H1 (cell line): ENCODE data around the gene FAM227B. TPM values are rescaled to one million over a fixed set of nuclear protein-coding genes. Genes with fewer than 3 reads are reported as not detected.

Experiments used
- CTCF ChIA-PET: fragments of 300-600 bp; sonication (Branson Sonifier 250); formaldehyde crosslinking; loops from one replicate; lab custom pipeline; 2021; ENCODE audit not compliant: partially characterized antibody; lab: Charles Lee
- POLR2A ChIA-PET: fragments of 300-600 bp; sonication (Branson Sonifier 250); formaldehyde crosslinking; loops from one replicate; lab custom pipeline; 2021; ENCODE audit warnings: inconsistent platforms; ENCODE audit not compliant: partially characterized antibody; lab: Charles Lee
- DNase-seq, 2 experiments: peaks; one replicate each; pipeline versions ENCODE4 v3.0.0 to v3.0.0-alpha.2; 2010 to 2022; ENCODE audit warnings: low spot score in 2 of 2, low read depth in 1 of 2, mixed read lengths in 1 of 2
- FAIRE-seq: peaks from 2 replicates; lab custom pipeline; 2011; peaks lifted over from hg19 to GRCh38; lab: Jason Lieb, UNC
- H2AFZ ChIP-seq: 2 replicates; pipeline ENCODE4 v1.8.1; 2012; ENCODE audit warnings: low read length, inconsistent platforms
- H2AK5ac ChIP-seq: 2 replicates; pipeline ENCODE4 v1.6.1; 2013; ENCODE audit warnings: low read depth, low read length
- H2BK120ac ChIP-seq: replicated peaks from 2 replicates; pipeline ENCODE3; 2013; ENCODE audit warnings: low read depth, low read length, inconsistent platforms
- H2BK12ac ChIP-seq: 2 replicates; pipeline ENCODE4 v1.6.1; 2013; ENCODE audit warnings: low read depth, low read length
- H2BK15ac ChIP-seq: 2 replicates; pipeline ENCODE4 v1.6.1; 2013; ENCODE audit warnings: low read length
- H2BK20ac ChIP-seq: 2 replicates; pipeline ENCODE4 v1.6.1; 2013; ENCODE audit warnings: low read length
- H2BK5ac ChIP-seq: 2 replicates; pipeline ENCODE4 v1.6.1; 2013; ENCODE audit warnings: low read depth, low read length
- H3K14ac ChIP-seq: 2 replicates; pipeline ENCODE4 v1.6.1; 2013; ENCODE audit warnings: inconsistent platforms; ENCODE audit not compliant: insufficient read length
- H3K18ac ChIP-seq: 2 replicates; pipeline ENCODE4 v1.6.1; 2013; ENCODE audit warnings: low read length; ENCODE audit errors: extremely low read depth
- H3K23ac ChIP-seq: 2 replicates; pipeline ENCODE4 v1.6.1; 2013; ENCODE audit warnings: inconsistent platforms; ENCODE audit not compliant: insufficient read length
- H3K23me2 ChIP-seq: 2 replicates; pipeline ENCODE4 v1.6.1; 2013; ENCODE audit warnings: low read depth, low read length
- H3K27ac ChIP-seq: 2 replicates; pipeline ENCODE4 v1.6.1; 2011; ENCODE audit warnings: low read depth, low read length, inconsistent platforms
- H3K27me3 ChIP-seq, 4 experiments: replicated peaks in 1 of 4; 1 replicate in 1 of 4; 2 replicates in 3 of 4; pipeline versions ENCODE4 v1.6.1 to v1.8.1; 2011 to 2013; ENCODE audit warnings: low read length in 3 of 4, mild to moderate bottlenecking in 3 of 4, inconsistent platforms in 2 of 4, mixed read lengths in 2 of 4, moderate library complexity in 1 of 4; ENCODE audit not compliant: control insufficient read depth in 3 of 4, insufficient read depth in 3 of 4; ENCODE audit errors: extremely low read depth in 1 of 4
- H3K36me3 ChIP-seq, 4 experiments: 2 replicates each; pipeline versions ENCODE4 v1.6.1 to v1.8.1; 2011 to 2013; ENCODE audit warnings: mild to moderate bottlenecking in 4 of 4, low read length in 3 of 4, moderate library complexity in 2 of 4, control low read depth in 1 of 4, inconsistent platforms in 1 of 4; ENCODE audit not compliant: insufficient read depth in 4 of 4, control insufficient read depth in 2 of 4
- H3K4ac ChIP-seq: replicated peaks from 2 replicates; pipeline ENCODE3; 2013; ENCODE audit warnings: low read length, low read depth, mixed read lengths, inconsistent platforms; ENCODE audit not compliant: insufficient read length
- H3K4me1 ChIP-seq, 4 experiments: replicated peaks in 1 of 4; 1 replicate in 1 of 4; 2 replicates in 3 of 4; pipeline versions ENCODE4 v1.6.1 to v1.8.1; 2011 to 2013; ENCODE audit warnings: low read length in 3 of 4, inconsistent platforms in 2 of 4, mixed read lengths in 1 of 4; ENCODE audit not compliant: insufficient read depth in 4 of 4, control insufficient read depth in 3 of 4
- H3K4me2 ChIP-seq, 2 experiments: 2 replicates each; pipeline versions ENCODE4 v1.6.1 to v1.8.1; 2011 to 2013; ENCODE audit warnings: low read depth in 2 of 2, low read length in 2 of 2, control low read depth in 1 of 2, inconsistent platforms in 1 of 2, mild to moderate bottlenecking in 1 of 2; ENCODE audit not compliant: insufficient read depth in 1 of 2
- H3K4me3 ChIP-seq, 4 experiments: fragments of 200-600, 300-600 bp in 1 of 4; sonication (generic), shearing (Covaris generic), sonication (Bioruptor Twin) in 1 of 4; 2 replicates each; pipeline versions ENCODE4 v1.5.1 to v1.8.1; 2011 to 2016; ENCODE audit warnings: low read length in 4 of 4, low read depth in 3 of 4, control low read depth in 2 of 4, inconsistent platforms in 2 of 4, mild to moderate bottlenecking in 2 of 4, mixed read lengths in 1 of 4, moderate library complexity in 1 of 4; ENCODE audit not compliant: insufficient read depth in 2 of 4; ENCODE audit errors: extremely low read depth in 1 of 4
- H3K56ac ChIP-seq: replicated peaks from 2 replicates; pipeline ENCODE3; 2013; ENCODE audit warnings: low read depth, mild to moderate bottlenecking, mixed read lengths, low read length, inconsistent platforms; ENCODE audit not compliant: insufficient read length
- H3K79me1 ChIP-seq: 2 replicates; pipeline ENCODE4 v1.6.1; 2013; ENCODE audit warnings: low read depth, low read length, control low read depth
- H3K79me2 ChIP-seq, 2 experiments: 2 replicates each; pipeline versions ENCODE4 v1.6.1 to v1.8.1; 2012 to 2013; ENCODE audit warnings: low read length in 2 of 2, mild to moderate bottlenecking in 2 of 2, inconsistent platforms in 1 of 2; ENCODE audit not compliant: insufficient read depth in 2 of 2, control insufficient read depth in 1 of 2
- H3K9ac ChIP-seq, 4 experiments: replicated peaks in 1 of 4; 1 replicate in 1 of 4; 2 replicates in 3 of 4; pipeline versions ENCODE4 v1.6.1 to v1.8.1; 2011 to 2013; ENCODE audit warnings: low read depth in 3 of 4, low read length in 3 of 4, control low read depth in 2 of 4, mild to moderate bottlenecking in 2 of 4, moderate library complexity in 2 of 4, inconsistent platforms in 1 of 4; ENCODE audit errors: extremely low read depth in 1 of 4
- H3K9me3 ChIP-seq, 2 experiments: 2 replicates each; pipeline versions ENCODE4 v1.6.1 to v1.8.1; 2012 to 2013; ENCODE audit warnings: mild to moderate bottlenecking in 2 of 2, moderate library complexity in 2 of 2, control low read depth in 1 of 2, inconsistent platforms in 1 of 2, low read depth in 1 of 2, low read length in 1 of 2, mixed read lengths in 1 of 2; ENCODE audit not compliant: insufficient read depth in 2 of 2
- H4K20me1 ChIP-seq, 2 experiments: replicated peaks in 1 of 2; 2 replicates each; pipeline versions ENCODE3 to v1.8.1; 2011 to 2013; ENCODE audit warnings: inconsistent platforms in 2 of 2, low read length in 2 of 2, mild to moderate bottlenecking in 1 of 2; ENCODE audit not compliant: insufficient read depth in 2 of 2, control insufficient read depth in 1 of 2
- H4K5ac ChIP-seq: 2 replicates; pipeline ENCODE4 v1.6.1; 2013; ENCODE audit warnings: low read length, low read depth, mixed read lengths, inconsistent platforms; ENCODE audit not compliant: insufficient read length
- H4K8ac ChIP-seq: 2 replicates; pipeline ENCODE4 v1.8.0; 2013; ENCODE audit warnings: mild to moderate bottlenecking, moderate library complexity, low read length, inconsistent platforms; ENCODE audit not compliant: insufficient read depth; ENCODE audit errors: extremely low read depth
- H4K91ac ChIP-seq: replicated peaks from 2 replicates; pipeline ENCODE3; 2013; ENCODE audit warnings: low read length, mixed read lengths, inconsistent platforms; ENCODE audit not compliant: insufficient read length
- BCL11A ChIP-seq, 2 experiments: IDR thresholded peaks; one replicate each; pipeline ENCODE4 v1.6.1; 2011; ENCODE audit warnings: low read depth in 2 of 2, low read length in 2 of 2, mild to moderate bottlenecking in 2 of 2
- CTCF ChIP-seq, 3 experiments: IDR thresholded peaks; 1 replicate in 2 of 3; 2 replicates in 1 of 3; pipeline versions ENCODE4 v1.5.1 to v1.6.1; 2011; ENCODE audit warnings: low read length in 3 of 3, mild to moderate bottlenecking in 3 of 3, inconsistent platforms in 2 of 3, low read depth in 1 of 3, moderate library complexity in 1 of 3; ENCODE audit not compliant: insufficient read depth in 1 of 3; ENCODE audit errors: control extremely low read depth in 1 of 3
- E2F6 ChIP-seq: IDR thresholded peaks from 2 replicates; pipeline ENCODE4 v1.6.1; 2012; ENCODE audit warnings: inconsistent platforms
- RAD21 ChIP-seq, 2 experiments: IDR thresholded peaks in 1 of 2; conservative IDR thresholded peaks in 1 of 2; 2 replicates each; pipeline ENCODE4 v1.6.1; 2011; ENCODE audit warnings: low read depth in 2 of 2, low read length in 2 of 2, improper control_type of control experiment in 1 of 2, inconsistent platforms in 1 of 2, mild to moderate bottlenecking in 1 of 2, moderate library complexity in 1 of 2
- SRF ChIP-seq: IDR thresholded peaks from 2 replicates; pipeline ENCODE4 v1.6.1; 2011; ENCODE audit warnings: mild to moderate bottlenecking, low read depth, low read length, moderate library complexity
- ZNF274 ChIP-seq: IDR thresholded peaks from 2 replicates; pipeline ENCODE4 v1.7.0; 2012; ENCODE audit warnings: low read length, borderline replicate concordance; ENCODE audit errors: extremely low read depth
- WGBS, 2 experiments: shearing (Covaris generic) in 1 of 2; methylation state at CpG; one replicate each; pipeline versions ENCODE4 v1.1.6 to v1.1.7; 2013 to 2015; ENCODE audit warnings: low lambda C conversion rate in 2 of 2, mixed read lengths in 2 of 2, inconsistent platforms in 1 of 2, low coverage in 1 of 2, missing lambda C conversion rate in 1 of 2; ENCODE audit not compliant: insufficient replicate concordance in 2 of 2, insufficient coverage in 1 of 2, insufficient read length in 1 of 2; ENCODE audit errors: extremely low coverage in 1 of 2, missing lambda C conversion rate in 1 of 2; 5-methylcytosine and 5-hydroxymethylcytosine counted together
- polyA plus RNA-seq, 7 experiments: library from polyadenylated mRNA; depleted of rRNA in 3 of 7; stranded (reverse) in 5 of 7; unstranded in 2 of 7; fragments of >200 nt in 5 of 7; fragments of 200-250 nt in 2 of 7; gene quantifications; 1 replicate in 5 of 7; 2 replicates in 1 of 7; 4 replicates in 1 of 7; pipeline versions ENCODE4 v1.2.1 to v1.2.3, GENCODE V29; 2011 to 2013; ENCODE audit warnings: missing spikeins in 2 of 7, mixed read lengths in 2 of 7
- total RNA-seq: library from RNA; stranded (reverse); fragmentation: NEBNext Ultra II Directional; extraction: Animal tissue kit (Norgen Biotek cat#: 25700); gene quantifications from 2 replicates; pipeline ENCODE4 v1.2.1, GENCODE V29; 2021

The FAM227B gene
- total and polyA plus RNA-seq, 2 of the 8 experiments (the other 6 are each of a cell fraction or from before 2014, with no cell fraction given) = 4.0 to 6.5 TPM

GRCh38 chr15:49521802-49522201 lies 98.8 kb downstream of the FAM227B start:
- Histone ChIP-seq H3K4me3 (no peak overlapping the region), H2AFZ (no peak overlapping the region), H4K8ac (no peak overlapping the region), H3K14ac (no peak overlapping the region), H3K79me1 (no peaks in the 10 kb centered on the region), H3K56ac (no peak overlapping the region), H4K91ac (no peak overlapping the region), H3K23me2 (no peaks in the 10 kb centered on the region), H3K4me1 (no peaks in the 10 kb centered on the region), H4K20me1 (no peaks in the 10 kb centered on the region), H2BK120ac (no peak overlapping the region), H3K18ac (no peak overlapping the region), H2BK5ac (no peak overlapping the region), H2BK12ac (no peak overlapping the region), H3K36me3 (no peaks in the 10 kb centered on the region), H4K5ac (no peak overlapping the region), H2BK20ac (no peak overlapping the region), H2AK5ac (no peak overlapping the region), H2BK15ac (no peak overlapping the region), H3K9ac (no peak overlapping the region), H3K27ac (no peak overlapping the region), H3K4me2 (no peak overlapping the region), H3K9me3 (peaks cover 14 to 15% of the 10 kb centered on the region in 2 experiments; a peak in 2 of 4 replicates), H3K27me3 (no peaks in the 10 kb centered on the region), H3K23ac (no peak overlapping the region), H3K4ac (no peak overlapping the region), H3K79me2 (no peaks in the 10 kb centered on the region)
- no peak for FAIRE-seq
- ChIA-PET CTCF (interaction anchor here (1.1 to 1.4 kb wide), 2 partner anchors 287 to 296 kb away, joined by 3 read pairs; no protein-coding TSS in a partner anchor), POLR2A (no interaction called here)
- DNase-seq = no peak
- 83% methylated on average over 3 of the region's 3 CpGs; no CpG with 5 or more reads in 1 of the 2 experiments for WGBS, 2 experiments
- TF ChIP-seq ZNF274 (no peak), BCL11A (IDR thresholded peaks at IDR 0.05; ENCODE audit: low read depth in 2 of 2, low read length in 2 of 2) (no peak), CTCF (IDR thresholded peaks at IDR 0.05; ENCODE audit: control extremely low read depth in 1 of 3, insufficient read depth in 1 of 3, low read depth in 1 of 3, low read length in 3 of 3) (peak in 1 of 3 experiments; percentile 10; a peak in 1 of 4 replicates), E2F6 (no peak), SRF (no peak), RAD21 (IDR thresholded peaks at IDR 0.05 in 1 of 2, conservative IDR thresholded peaks at IDR 0.05 in 1 of 2; ENCODE audit: low read depth in 2 of 2, low read length in 2 of 2) (peak; percentile 14 to 35; a peak in 2 of 4 replicates)
